Measurements from ENCODE around the gene RUNX2. TPM values are rescaled to one million over a fixed set of nuclear protein-coding genes. Genes with fewer than 3 reads are reported as not detected.

The RUNX2 gene
- total and polyA plus RNA-seq, 2 of the 8 experiments (the other 6 are each of a cell fraction or from before 2014, with no cell fraction given), result 0.26 to 1.2 TPM

GRCh38 chr6:45597424-45597823 is 269.3 kb downstream of the RUNX2 start:
- Histone ChIP-seq H2BK120ac (replicated peaks; ENCODE audit: low read depth, low read length) (no peak overlapping the region), H3K14ac (ENCODE audit: insufficient read length) (no peak overlapping the region), H4K91ac (replicated peaks; ENCODE audit: insufficient read length, low read length) (no peak overlapping the region), H3K27me3 (replicated peaks in 1 of 4; ENCODE audit: control insufficient read depth in 3 of 4, extremely low read depth in 1 of 4, insufficient read depth in 3 of 4, low read length in 3 of 4) (no peaks in the 10 kb centered on the region), H2AFZ (ENCODE audit: low read length) (no peak overlapping the region), H3K9ac (replicated peaks in 1 of 4; ENCODE audit: extremely low read depth in 1 of 4, low read depth in 3 of 4, low read length in 3 of 4) (no peak overlapping the region), H3K18ac (ENCODE audit: extremely low read depth, low read length) (no peak overlapping the region), H3K4me3 (ENCODE audit: extremely low read depth in 1 of 4, insufficient read depth in 2 of 4, low read depth in 3 of 4, low read length in 4 of 4) (no peak overlapping the region), H3K9me3 (ENCODE audit: insufficient read depth in 2 of 2, low read depth in 1 of 2, low read length in 1 of 2) (no peaks in the 10 kb centered on the region), H4K8ac (ENCODE audit: extremely low read depth, insufficient read depth, low read length) (no peak overlapping the region), H2BK20ac (ENCODE audit: low read length) (no peak overlapping the region), H3K4me2 (ENCODE audit: insufficient read depth in 1 of 2, low read depth in 2 of 2, low read length in 2 of 2) (no peak overlapping the region), H4K20me1 (replicated peaks in 1 of 2; ENCODE audit: control insufficient read depth in 1 of 2, insufficient read depth in 2 of 2, low read length in 2 of 2) (no peaks in the 10 kb centered on the region), H3K23ac (ENCODE audit: insufficient read length) (no peak overlapping the region), H3K4ac (replicated peaks; ENCODE audit: insufficient read length, low read depth, low read length) (no peak overlapping the region), H2BK5ac (ENCODE audit: low read depth, low read length) (no peak overlapping the region), H4K5ac (ENCODE audit: insufficient read length, low read depth, low read length) (no peak overlapping the region), H3K79me1 (ENCODE audit: low read depth, low read length) (no peaks in the 10 kb centered on the region), H3K4me1 (replicated peaks in 1 of 4; ENCODE audit: control insufficient read depth in 3 of 4, insufficient read depth in 4 of 4, low read length in 3 of 4) (no peaks in the 10 kb centered on the region), H3K56ac (replicated peaks; ENCODE audit: insufficient read length, low read depth, low read length) (no peak overlapping the region), H2BK12ac (ENCODE audit: low read depth, low read length) (no peak overlapping the region), H3K27ac (ENCODE audit: low read depth, low read length) (no peak overlapping the region), H3K36me3 (ENCODE audit: control insufficient read depth in 2 of 4, insufficient read depth in 4 of 4, low read length in 3 of 4) (no peaks in the 10 kb centered on the region), H3K79me2 (ENCODE audit: control insufficient read depth in 1 of 2, insufficient read depth in 2 of 2, low read length in 2 of 2) (no peaks in the 10 kb centered on the region), H2BK15ac (ENCODE audit: low read length) (no peak overlapping the region), H2AK5ac (ENCODE audit: low read depth, low read length) (no peak overlapping the region), H3K23me2 (ENCODE audit: low read depth, low read length) (no peaks in the 10 kb centered on the region)
- 85% methylated on average over 5 of the region's 5 CpGs; no CpG with 5 or more reads in 1 of the 2 experiments for WGBS, 2 experiments (ENCODE audit: extremely low coverage in 1 of 2, insufficient coverage in 1 of 2, insufficient read length in 1 of 2, insufficient replicate concordance in 2 of 2, low coverage in 1 of 2, low lambda C conversion rate in 2 of 2, missing lambda C conversion rate in 1 of 2)
- DNase-seq (ENCODE audit: low read depth in 1 of 2, low spot score in 2 of 2) (no peak), FAIRE-seq (no peak)
- ChIA-PET CTCF (ENCODE audit: partially characterized antibody) (interaction anchor here (1.2 kb wide), 1 partner anchor 9 kb away, joined by 3 read pairs; no protein-coding TSS in a partner anchor), POLR2A (ENCODE audit: partially characterized antibody) (no interaction called here)
- TF ChIP-seq CEBPB (IDR thresholded peaks at IDR 0.05; ENCODE audit: low read depth, low read length) (no peak), CBX8 (IDR thresholded peaks at IDR 0.05; ENCODE audit: borderline replicate concordance, low read depth, low read length) (no peak), TEAD4 (IDR thresholded peaks at IDR 0.05; ENCODE audit: low read depth, low read length) (no peak), RBBP5 (IDR thresholded peaks at IDR 0.05; ENCODE audit: borderline replicate concordance, low read depth, low read length) (no peak), POLR2A (IDR thresholded peaks at IDR 0.05; ENCODE audit: control extremely low read depth in 1 of 2, low read depth in 2 of 2, low read length in 2 of 2) (no peak), CREB1 (IDR thresholded peaks at IDR 0.05) (no peak), SRF (IDR thresholded peaks at IDR 0.05; ENCODE audit: low read depth, low read length) (no peak), RNF2 (IDR thresholded peaks at IDR 0.05; ENCODE audit: borderline replicate concordance, low read depth, low read length, missing control alignments, poor library complexity, severe bottlenecking) (no peak), BACH1 (IDR thresholded peaks at IDR 0.05; ENCODE audit: low read length) (no peak), SP2 (IDR thresholded peaks at IDR 0.05; ENCODE audit: low read length) (no peak)

Measured in H1 (cell line).